ENCODE data around the gene FSTL3.
"Not testable (repeated sequence)": the region's sequence is repeated elsewhere in the genome, so short reads cannot be mapped to it uniquely, and the experiment has no call there.

The FSTL3 gene

GRCh38 chr19:686589-687297 lies 10.6 kb downstream of the FSTL3 start:
- no peak for DNase-seq

- DNase-seq: no peak
Measured at GRCh38 chr19:687569-688166, 11.5 kb downstream of the FSTL3 start.

- no peak for DNase-seq
Measured at GRCh38 chr19:688214-688613, 12.0 kb downstream of the FSTL3 start.

- no peak for DNase-seq
Measured at GRCh38 chr19:688992-689391, 12.8 kb downstream of the FSTL3 start.

GRCh38 chr19:690203-690602 lies 14.0 kb downstream of the FSTL3 start:
- DNase-seq: no peak

- DNase-seq: no peak
Measured at GRCh38 chr19:694481-695351, 18.5 kb downstream of the FSTL3 start.

GRCh38 chr19:695352-695949 lies 19.3 kb downstream of the FSTL3 start, which contains the start of gene PRSS57:
PRSS57 (minus strand) TSS chr19:695452; CDS start chr19:695430, 22 bp downstream.
- no peak for DNase-seq

- DNase-seq: not testable (repeated sequence)
Measured at GRCh38 chr19:698529-698928, 22.3 kb downstream of the FSTL3 start.

GRCh38 chr19:699885-700284 lies 23.7 kb downstream of the FSTL3 start:
- DNase-seq: not testable (repeated sequence)

GRCh38 chr19:702847-703246 lies 26.7 kb downstream of the FSTL3 start:
- not testable (repeated sequence) for DNase-seq

- DNase-seq: no peak
Measured at GRCh38 chr19:703329-703650, 27.1 kb downstream of the FSTL3 start.

GRCh38 chr19:703651-704446 lies 27.7 kb downstream of the FSTL3 start:
- peak; percentile 72 for DNase-seq

- no peak for DNase-seq
Measured at GRCh38 chr19:704447-704741, 28.2 kb downstream of the FSTL3 start.

- DNase-seq: no peak
Measured at GRCh38 chr19:708154-709143, 32.3 kb downstream of the FSTL3 start, which contains the start of gene PALM. PALM (plus strand) TSS chr19:708935; CDS start chr19:709147, 212 bp downstream.

- no peak for DNase-seq
Measured at GRCh38 chr19:709196-709964, 33.2 kb downstream of the FSTL3 start.

- no peak for DNase-seq
Measured at GRCh38 chr19:709965-710571, 33.9 kb downstream of the FSTL3 start.

- DNase-seq: no peak
Measured at GRCh38 chr19:710767-711166, 34.6 kb downstream of the FSTL3 start.

GRCh38 chr19:711254-711653 lies 35.1 kb downstream of the FSTL3 start:
- no peak for DNase-seq

- DNase-seq: no peak
Measured at GRCh38 chr19:715347-715746, 39.2 kb downstream of the FSTL3 start.
